HepG2 (cell line): ENCODE measurements around the gene REEP6. TPM values are rescaled to one million over a fixed set of nuclear protein-coding genes. Genes with fewer than 3 reads are reported as not detected.

Experiments
- AGO1 ChIP-seq: fragments of 200-400 bp; formaldehyde crosslinking; IDR thresholded peaks from 2 replicates; pipeline ENCODE4 v1.6.1; 2017; ENCODE audit warnings: mild to moderate bottlenecking, low read depth, low read length, moderate library complexity; ENCODE audit not compliant: poor library complexity, severe bottlenecking
- ARNT2 ChIP-seq: sonication (generic); formaldehyde crosslinking; IDR thresholded peaks from 2 replicates; pipeline ENCODE4 v1.8.0; 2022; ENCODE audit warnings: mild to moderate bottlenecking, low read depth, missing genetic modification reagents, moderate library complexity
- ATF3 ChIP-seq: sonication (generic); formaldehyde crosslinking; IDR thresholded peaks from 2 replicates; pipeline ENCODE4 v1.4.0; 2020; ENCODE audit warnings: missing genetic modification reagents
- ETV5 ChIP-seq: IDR thresholded peaks from 2 replicates; pipeline ENCODE4 v1.6.1; 2018; ENCODE audit warnings: missing biosample characterization, missing genetic modification reagents, inconsistent platforms, borderline replicate concordance
- FOXA1 ChIP-seq, 2 experiments: fragments of 450-650 bp in 1 of 2; sonication (generic) in 1 of 2; formaldehyde crosslinking in 1 of 2; IDR thresholded peaks; 2 replicates each; pipeline versions ENCODE4 v1.4.0 to v1.6.1; 2016 to 2020; ENCODE audit warnings: missing genetic modification reagents in 1 of 2
- GABPB1 ChIP-seq: IDR thresholded peaks from 2 replicates; pipeline ENCODE4 v1.6.1; 2016; ENCODE audit warnings: mild to moderate bottlenecking, missing genetic modification reagents, moderate library complexity, missing compliant biosample characterization
- HDAC1 ChIP-seq: sonication (generic); formaldehyde crosslinking; IDR thresholded peaks from 2 replicates; pipeline ENCODE4 v1.5.1; 2020; ENCODE audit warnings: mild to moderate bottlenecking, missing genetic modification reagents
- MXD3 ChIP-seq: IDR thresholded peaks from 2 replicates; pipeline ENCODE4 v1.6.1; 2016; ENCODE audit warnings: mild to moderate bottlenecking, missing biosample characterization, missing genetic modification reagents
- PATZ1 ChIP-seq: sonication (generic); formaldehyde crosslinking; IDR thresholded peaks from 2 replicates; pipeline ENCODE4 v1.4.0; 2020; ENCODE audit warnings: missing genetic modification reagents
- ZBTB38 ChIP-seq: sonication (generic); formaldehyde crosslinking; IDR thresholded peaks from 2 replicates; pipeline ENCODE4 v1.5.1; 2020; ENCODE audit warnings: mild to moderate bottlenecking, missing genetic modification reagents
- ZNF407 ChIP-seq: sonication (generic); formaldehyde crosslinking; IDR thresholded peaks from one replicate; pipeline ENCODE4 v1.5.1; 2020; ENCODE audit warnings: mild to moderate bottlenecking, missing genetic modification reagents; ENCODE audit errors: not compliant biosample characterization
- ZNF546 ChIP-seq: sonication (generic); formaldehyde crosslinking; conservative IDR thresholded peaks from 2 replicates; pipeline ENCODE4 v1.8.1; 2023; ENCODE audit warnings: mild to moderate bottlenecking, missing genetic modification reagents
- ZNF564 ChIP-seq: sonication (generic); formaldehyde crosslinking; IDR thresholded peaks from 2 replicates; pipeline ENCODE4 v1.8.1; 2023; ENCODE audit warnings: mild to moderate bottlenecking, missing genetic modification reagents
- ZNF567 ChIP-seq: sonication (generic); formaldehyde crosslinking; IDR thresholded peaks from 2 replicates; pipeline ENCODE4 v1.8.1; 2023; ENCODE audit warnings: mild to moderate bottlenecking, missing genetic modification reagents, borderline replicate concordance
- ZNF570 ChIP-seq: sonication (generic); formaldehyde crosslinking; IDR thresholded peaks from 2 replicates; pipeline ENCODE4 v1.4.0; 2020; ENCODE audit warnings: mild to moderate bottlenecking, missing genetic modification reagents, borderline replicate concordance
- ZSCAN30 ChIP-seq: sonication (generic); formaldehyde crosslinking; IDR thresholded peaks from 2 replicates; pipeline ENCODE4 v1.5.0; 2020; ENCODE audit warnings: mild to moderate bottlenecking, missing genetic modification reagents
- ZSCAN31 ChIP-seq: sonication (generic); formaldehyde crosslinking; IDR thresholded peaks from 2 replicates; pipeline ENCODE4 v1.5.0; 2020; ENCODE audit warnings: low read depth, mild to moderate bottlenecking, missing genetic modification reagents
- polyA plus RNA-seq, 8 experiments: library from polyadenylated mRNA; depleted of rRNA in 3 of 8; stranded (reverse) in 7 of 8; unstranded in 1 of 8; fragments of >200 nt; fragmentation: Illumina TruSeq in 4 of 8; extraction: Trizol in 4 of 8; gene quantifications; 2 replicates each; pipeline versions ENCODE4 v1.2.1 to v1.2.3, GENCODE V29; 2011 to 2016; ENCODE audit warnings: low read depth in 4 of 8, missing spikeins in 1 of 8, mixed read lengths in 1 of 8; ENCODE audit not compliant: insufficient read depth in 1 of 8
- total RNA-seq, 5 experiments: library from RNA; depleted of rRNA; stranded (reverse); fragments of >200 nt; fragmentation: Illumina TruSeq; extraction: Trizol; gene quantifications; 2 replicates each; pipeline ENCODE4 v1.2.3, GENCODE V29; 2016; ENCODE audit warnings: low read depth in 1 of 5

REEP6 gene
- total and polyA plus RNA-seq, 2 of the 13 experiments (the other 11 are each of a cell fraction or from before 2014, with no cell fraction given) = 10.0 to 28.8 TPM

- peak; percentile 5 for TF ChIP-seq ZNF407
- TF ChIP-seq ARNT2 (CRISPR knock-in tag) = 0 out of 2 replicates have a peak, but pooled peaks have one; percentile 28
- TF ChIP-seq AGO1 = peak; percentile 78
- no peak for TF ChIP-seq ZSCAN30 (CRISPR knock-in tag)
- no peak for TF ChIP-seq ATF3 (CRISPR knock-in tag)
- no peak for TF ChIP-seq MXD3 (CRISPR knock-in tag)
- TF ChIP-seq ZBTB38 (CRISPR knock-in tag) = 0 out of 2 replicates have a peak, but pooled peaks have one; percentile 40
- no peak for TF ChIP-seq FOXA1 (IDR thresholded peaks at IDR 0.05)
- no peak for TF ChIP-seq FOXA1 (CRISPR knock-in tag; IDR thresholded peaks at IDR 0.05)
- TF ChIP-seq ZNF570 (CRISPR knock-in tag) = no peak
- peak; percentile 33; the same call in 1 of the 2 replicates for TF ChIP-seq GABPB1 (CRISPR knock-in tag)
- 0 out of 2 replicates have a peak, but pooled peaks have one; percentile 29 for TF ChIP-seq ZNF546
- TF ChIP-seq ZNF564 (CRISPR knock-in tag) = no peak
- TF ChIP-seq HDAC1 = peak; percentile 25; the same call in 1 of the 2 replicates
- peak; percentile 25; the same call in 1 of the 2 replicates for TF ChIP-seq PATZ1 (CRISPR knock-in tag)
- 0 out of 2 replicates have a peak, but pooled peaks have one; percentile 20 for TF ChIP-seq ETV5
- TF ChIP-seq ZSCAN31 (CRISPR knock-in tag) = 0 out of 2 replicates have a peak, but pooled peaks have one; percentile 25
- no peak for TF ChIP-seq ZNF567 (CRISPR knock-in tag)
Measured at GRCh38 chr19:1455336-1456120, 35.5 kb upstream of the REEP6 start (continued).
